ENCODE data around the gene IL1R2. TPM values are rescaled to one million over a fixed set of nuclear protein-coding genes. Genes with fewer than 3 reads are reported as not detected.
A peak's percentile ranks its signal among the peaks of the same experiment; 100 is the strongest.

IL1R2 gene
- total and polyA plus RNA-seq, 9 of the 15 experiments (the other 6 are each of a cell fraction or from before 2014, with no cell fraction given), result 0.13 TPM; not detected in 8

GRCh38 chr2:102044235-102044896, 52.6 kb downstream of the IL1R2 start:
- no peak for ATAC-seq
- CTCF ChIA-PET (ENCODE audit: low intra/inter-chr PET ratio), result no interaction called here

More at GRCh38 chr2:102044235-102044896, 52.6 kb downstream of the IL1R2 start:
- TF ChIP-seq BRCA1 (IDR thresholded peaks at IDR 0.05), result no peak
- TF ChIP-seq BRCA1 (CRISPR knock-in tag; IDR thresholded peaks at IDR 0.05), result no peak
- TF ChIP-seq RHOXF2B (CRISPR knock-in tag; conservative IDR thresholded peaks at IDR 0.05), result no peak
- no peak for TF ChIP-seq JUNB (CRISPR knock-in tag; conservative IDR thresholded peaks at IDR 0.05)
- no peak for TF ChIP-seq HDAC1 (IDR thresholded peaks at IDR 0.05)
- TF ChIP-seq, protein P1, sequence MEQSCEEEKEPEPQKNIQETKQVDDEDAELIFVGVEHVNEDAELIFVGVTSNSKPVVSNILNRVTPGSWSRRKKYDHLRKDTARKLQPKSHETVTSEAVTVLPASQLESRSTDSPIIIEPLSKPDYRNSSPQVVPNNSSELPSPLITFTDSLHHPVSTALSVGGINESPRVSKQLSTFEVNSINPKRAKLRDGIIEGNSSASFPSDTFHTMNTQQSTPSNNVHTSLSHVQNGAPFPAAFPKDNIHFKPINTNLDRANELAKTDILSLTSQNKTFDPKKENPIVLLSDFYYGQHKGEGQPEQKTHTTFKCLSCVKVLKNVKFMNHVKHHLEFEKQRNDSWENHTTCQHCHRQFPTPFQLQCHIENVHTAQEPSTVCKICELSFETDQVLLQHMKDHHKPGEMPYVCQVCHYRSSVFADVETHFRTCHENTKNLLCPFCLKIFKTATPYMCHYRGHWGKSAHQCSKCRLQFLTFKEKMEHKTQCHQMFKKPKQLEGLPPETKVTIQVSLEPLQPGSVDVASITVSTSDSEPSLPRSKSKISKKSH (CRISPR knock-in tag; IDR thresholded peaks at IDR 0.05), result no peak
- no peak for TF ChIP-seq MTA2 (IDR thresholded peaks at IDR 0.05; ENCODE audit: low read depth)
- TF ChIP-seq HEY1 (CRISPR knock-in tag; IDR thresholded peaks at IDR 0.05; ENCODE audit: borderline replicate concordance), result no peak
- no peak for TF ChIP-seq ZBTB7A (IDR thresholded peaks at IDR 0.05; ENCODE audit: borderline replicate concordance, control insufficient read depth, low read depth, low read length)
- TF ChIP-seq ZBTB34 (CRISPR knock-in tag; IDR thresholded peaks at IDR 0.05), result no peak
- no peak for TF ChIP-seq HMG20A (CRISPR knock-in tag; conservative IDR thresholded peaks at IDR 0.05)
- TF ChIP-seq NR2C1 (IDR thresholded peaks at IDR 0.05), result no peak
- no peak for TF ChIP-seq NR2C1 (tag; IDR thresholded peaks at IDR 0.05)
- no peak for TF ChIP-seq PYGO2 (tag; IDR thresholded peaks at IDR 0.05)
- no peak for TF ChIP-seq SOX6 (IDR thresholded peaks at IDR 0.05)
- TF ChIP-seq NKRF (IDR thresholded peaks at IDR 0.05; ENCODE audit: borderline replicate concordance), result no peak
- TF ChIP-seq BRD9 (IDR thresholded peaks at IDR 0.05; ENCODE audit: low read depth, partially characterized antibody), result no peak
- no peak for TF ChIP-seq MAFG (tag; conservative IDR thresholded peaks at IDR 0.05)
- intact Hi-C loops (cut with micrococcal nuclease), result no loop called here
- POLR2A ChIA-PET, result interaction anchor here (0.6 to 3.1 kb wide), 4 partner anchors 11 to 106 kb away, joined by 3 to 12 read pairs (median 4); no protein-coding TSS in a partner anchor
- H3K9me1 ChIP-seq (ENCODE audit: control insufficient read depth, insufficient read depth, low read length), result no peaks in the 10 kb centered on the region
- peak; percentile 37 for FAIRE-seq
- peaks cover 0 to 4% of the 10 kb centered on the region in 2 experiments; a peak in 2 of 5 replicates for H3K27me3 ChIP-seq (ENCODE audit: control insufficient read depth in 2 of 2, insufficient read depth in 2 of 2, low read length in 2 of 2)
- no peak for DNase-seq (ENCODE audit: extremely low read depth in 1 of 4, low spot score in 3 of 4)
- H3K9me3 ChIP-seq (replicated peaks; ENCODE audit: control insufficient read depth, insufficient read depth, low read depth, low read length), result no peaks in the 10 kb centered on the region
- no peaks in the 10 kb centered on the region for H3K4me1 ChIP-seq (replicated peaks in 1 of 2; ENCODE audit: control insufficient read depth in 2 of 2, insufficient read depth in 2 of 2, low read length in 2 of 2)
- no peak overlapping the region for H3K9ac ChIP-seq (ENCODE audit: insufficient read depth in 1 of 2, low read depth in 2 of 2, low read length in 2 of 2)
- H3K36me3 ChIP-seq (ENCODE audit: control insufficient read depth, insufficient read depth, low read length), result no peaks in the 10 kb centered on the region
- in situ Hi-C loops (cut with MboI), result no loop called here
- no peak overlapping the region for H3K4me2 ChIP-seq (ENCODE audit: insufficient read depth, low read length)
- no peaks in the 10 kb centered on the region for H3K79me2 ChIP-seq (ENCODE audit: control insufficient read depth, insufficient read depth, low read length)
- H4K20me1 ChIP-seq (replicated peaks; ENCODE audit: control insufficient read depth, insufficient read depth, low read length), result no peaks in the 10 kb centered on the region
- no peak overlapping the region for H3K4me3 ChIP-seq
- no peak overlapping the region for H3K27ac ChIP-seq (ENCODE audit: extremely low read depth, low read depth, low read length)
- no peak overlapping the region for H2AFZ ChIP-seq (ENCODE audit: low read depth, low read length)
- no TSS peak for BruUV-seq (replicated peaks)
- 50% methylated on average over 1 of the region's 1 CpG for WGBS (ENCODE audit: insufficient coverage, low coverage, missing lambda C conversion rate)

Data from K562 (cell line).